SJCRH30 (cell line): Measurements from ENCODE around the gene SH2B3. TPM values are rescaled to one million over a fixed set of nuclear protein-coding genes. Genes with fewer than 3 reads are reported as not detected.

Source experiments
- DNase-seq, 2 experiments: peaks; one replicate each; pipeline ENCODE4 v3.0.0-alpha.2; 2015 to 2020
- H3K27ac ChIP-seq: fragments of 250-450 bp; sonication (Bioruptor Pico); 2 replicates; pipeline ENCODE4 v1.5.1; 2020; ENCODE audit warnings: mild to moderate bottlenecking, moderate library complexity
- H3K27me3 ChIP-seq: fragments of 250-450 bp; sonication (Bioruptor Pico); 2 replicates; pipeline ENCODE4 v1.5.1; 2020; ENCODE audit warnings: mild to moderate bottlenecking, moderate library complexity
- H3K36me3 ChIP-seq: fragments of 250-450 bp; sonication (Bioruptor Pico); 2 replicates; pipeline ENCODE4 v1.5.1; 2020; ENCODE audit warnings: mild to moderate bottlenecking, moderate library complexity
- H3K4me1 ChIP-seq: fragments of 250-450 bp; sonication (Bioruptor Pico); 2 replicates; pipeline ENCODE4 v1.5.1; 2020; ENCODE audit warnings: mild to moderate bottlenecking, moderate library complexity
- H3K4me3 ChIP-seq: fragments of 250-450 bp; sonication (Bioruptor Pico); 2 replicates; pipeline ENCODE4 v1.5.1; 2020; ENCODE audit warnings: mild to moderate bottlenecking, moderate library complexity
- H3K9me3 ChIP-seq: fragments of 250-450 bp; sonication (Bioruptor Pico); replicated peaks from 2 replicates; pipeline ENCODE4 v1.5.1; 2020; ENCODE audit warnings: mild to moderate bottlenecking, moderate library complexity
- total RNA-seq: library from RNA; depleted of rRNA; stranded (reverse); fragments of >200 nt; shearing (Covaris generic); gene quantifications from 2 replicates; pipeline ENCODE4 v1.2.3, GENCODE V29; 2014

Gene SH2B3
- total RNA-seq, 1 experiment from 2014 or later, result 13.2 TPM

GRCh38 chr12:111437816-111438454 is 32.2 kb downstream of the SH2B3 start:
- Histone ChIP-seq H3K27ac (no peak overlapping the region), H3K4me3 (no peak overlapping the region), H3K36me3 (no peaks in the 10 kb centered on the region; the same call in 1 of the 2 replicates), H3K27me3 (no peaks in the 10 kb centered on the region), H3K9me3 (no peaks in the 10 kb centered on the region), H3K4me1 (peaks cover 18% of the 10 kb centered on the region)
- no peak for DNase-seq

GRCh38 chr12:111438481-111438880 is 32.8 kb downstream of the SH2B3 start:
- peaks cover 18% of the 10 kb centered on the region for H3K4me1 ChIP-seq
- no peaks in the 10 kb centered on the region for H3K9me3 ChIP-seq
- H3K27me3 ChIP-seq, result no peaks in the 10 kb centered on the region
- H3K4me3 ChIP-seq, result no peak overlapping the region
- no peaks in the 10 kb centered on the region; the same call in 1 of the 2 replicates for H3K36me3 ChIP-seq
- DNase-seq, result peak in 1 of 2 experiments; percentile 41
- no peak overlapping the region for H3K27ac ChIP-seq

- Histone ChIP-seq H3K4me1 (peaks cover 21% of the 10 kb centered on the region), H3K36me3 (no peaks in the 10 kb centered on the region), H3K27me3 (no peaks in the 10 kb centered on the region), H3K4me3 (no peak overlapping the region), H3K27ac (no peak overlapping the region), H3K9me3 (no peaks in the 10 kb centered on the region)
- no peak for DNase-seq
Observed at GRCh38 chr12:111439657-111440151, 34.0 kb downstream of the SH2B3 start.

DNA sequence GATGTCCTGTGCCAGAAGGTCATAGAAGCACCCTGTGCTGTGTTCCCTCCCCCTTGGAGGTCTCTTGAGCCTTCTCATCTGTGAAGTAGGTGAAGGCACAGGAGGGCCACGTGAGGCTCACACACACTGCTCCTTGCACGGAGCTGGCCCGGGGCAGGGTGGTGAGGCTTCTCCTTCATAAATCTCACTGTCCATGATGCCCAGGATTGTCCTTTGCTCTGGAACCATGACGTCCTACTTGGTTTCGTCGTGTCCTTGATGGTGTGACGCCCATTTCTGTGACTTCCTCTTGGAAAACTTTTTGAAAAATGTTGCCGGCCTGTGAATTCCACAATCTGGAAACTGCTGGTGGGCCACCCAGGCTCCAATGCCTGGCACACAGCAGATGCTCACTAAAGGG is 34.4 kb downstream of the SH2B3 start:
- Histone ChIP-seq H3K9me3 (no peaks in the 10 kb centered on the region), H3K4me3 (no peak overlapping the region), H3K27me3 (no peaks in the 10 kb centered on the region), H3K36me3 (no peaks in the 10 kb centered on the region), H3K4me1 (peaks cover 19% of the 10 kb centered on the region), H3K27ac (no peak overlapping the region)
- DNase-seq, result no peak

- Histone ChIP-seq H3K4me1 (peaks cover 19% of the 10 kb centered on the region), H3K9me3 (no peaks in the 10 kb centered on the region), H3K27ac (no peak overlapping the region), H3K4me3 (no peak overlapping the region), H3K27me3 (no peaks in the 10 kb centered on the region), H3K36me3 (no peaks in the 10 kb centered on the region)
- DNase-seq, result no peak
Observed at GRCh38 chr12:111440631-111441030, 34.9 kb downstream of the SH2B3 start.

DNA sequence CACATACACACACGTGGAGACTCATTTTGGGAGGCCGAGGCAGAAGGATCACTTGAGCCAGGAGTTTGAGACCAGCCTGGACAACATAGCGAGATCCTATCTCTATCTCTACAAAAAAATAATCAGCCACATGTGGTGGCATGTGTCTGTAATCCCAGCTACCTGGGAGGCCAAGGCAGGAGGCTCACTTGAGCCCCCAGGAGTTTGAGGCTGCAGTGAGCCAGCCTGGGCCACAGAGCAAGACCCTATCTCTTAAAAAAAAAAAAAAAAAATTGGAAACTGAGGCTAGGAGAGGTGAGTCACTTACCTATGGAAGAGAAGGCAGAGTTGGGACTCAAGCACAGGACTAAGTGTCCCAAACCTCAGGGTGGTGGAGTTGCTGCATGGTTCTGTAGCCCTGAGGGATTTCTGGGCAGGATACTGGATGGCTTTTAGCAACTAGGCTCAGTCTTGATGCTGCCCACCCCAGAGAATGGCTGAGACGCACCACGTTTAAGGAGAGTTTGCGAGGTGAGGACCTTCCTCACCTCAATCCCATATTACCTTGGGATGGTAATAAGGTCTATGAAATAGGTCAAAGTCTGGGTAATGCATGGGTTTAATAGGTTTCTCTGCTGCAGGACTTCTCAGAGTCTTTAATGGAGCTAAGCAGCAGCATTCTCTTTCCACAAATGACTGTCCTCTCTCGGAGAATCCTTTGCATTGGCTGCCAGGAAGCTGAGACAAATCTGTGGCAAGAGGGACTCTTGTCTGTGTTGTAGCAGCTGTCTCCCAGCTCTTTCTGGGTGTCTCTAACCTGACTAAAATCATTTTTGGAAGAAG is 35.6 kb downstream of the SH2B3 start:
- H3K27ac ChIP-seq, result no peak overlapping the region

DNA sequence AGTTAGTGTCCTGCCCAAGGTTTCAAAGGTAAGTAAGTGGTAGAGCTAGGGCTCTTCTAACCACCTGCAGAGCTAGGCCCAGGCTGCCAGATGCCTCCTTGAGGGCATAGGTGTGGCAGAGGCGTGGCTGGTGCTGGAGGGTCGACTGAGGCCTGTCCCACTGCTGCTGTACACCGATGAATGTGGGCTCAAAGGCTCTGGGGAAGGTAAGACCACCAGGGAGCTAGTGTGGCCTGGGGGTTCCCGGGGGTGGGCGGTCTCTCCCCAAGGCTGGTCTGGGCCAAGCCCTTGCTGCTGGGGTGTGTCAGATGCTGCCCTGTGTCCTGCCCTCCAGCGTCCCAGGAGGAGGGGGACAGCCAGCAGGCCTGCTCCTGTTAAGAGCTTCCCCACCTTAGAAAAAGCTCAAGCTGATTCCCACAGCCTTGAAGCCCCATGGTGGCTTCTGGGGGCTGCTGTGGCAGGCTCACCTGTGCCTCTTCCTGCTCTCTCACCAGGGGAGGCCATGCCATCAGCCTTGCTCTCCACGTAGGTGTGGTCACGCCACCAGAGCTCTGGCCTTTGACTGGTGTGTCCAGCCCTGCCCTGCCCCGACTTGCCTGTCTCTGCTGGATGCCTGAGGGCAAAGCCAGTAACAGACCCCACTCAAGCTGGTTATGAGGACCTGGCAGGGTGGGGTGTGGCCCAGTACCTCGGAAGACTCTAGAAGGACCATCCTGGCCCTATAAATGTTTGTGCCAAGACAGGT is 36.8 kb downstream of the SH2B3 start:
- H3K27me3 ChIP-seq, result no peaks in the 10 kb centered on the region
- no peaks in the 10 kb centered on the region for H3K9me3 ChIP-seq
- no peak overlapping the region for H3K27ac ChIP-seq
- no peaks in the 10 kb centered on the region for H3K36me3 ChIP-seq
- no peak overlapping the region for H3K4me3 ChIP-seq
- peaks cover 25% of the 10 kb centered on the region for H3K4me1 ChIP-seq
- DNase-seq, result no peak

More for the DNA sequence above, 35.6 kb downstream of the SH2B3 start:
- no peak for DNase-seq
- no peaks in the 10 kb centered on the region for H3K9me3 ChIP-seq
- no peaks in the 10 kb centered on the region for H3K36me3 ChIP-seq
- no peak overlapping the region for H3K4me3 ChIP-seq
- H3K4me1 ChIP-seq, result peaks cover 19% of the 10 kb centered on the region
- no peaks in the 10 kb centered on the region for H3K27me3 ChIP-seq

DNA sequence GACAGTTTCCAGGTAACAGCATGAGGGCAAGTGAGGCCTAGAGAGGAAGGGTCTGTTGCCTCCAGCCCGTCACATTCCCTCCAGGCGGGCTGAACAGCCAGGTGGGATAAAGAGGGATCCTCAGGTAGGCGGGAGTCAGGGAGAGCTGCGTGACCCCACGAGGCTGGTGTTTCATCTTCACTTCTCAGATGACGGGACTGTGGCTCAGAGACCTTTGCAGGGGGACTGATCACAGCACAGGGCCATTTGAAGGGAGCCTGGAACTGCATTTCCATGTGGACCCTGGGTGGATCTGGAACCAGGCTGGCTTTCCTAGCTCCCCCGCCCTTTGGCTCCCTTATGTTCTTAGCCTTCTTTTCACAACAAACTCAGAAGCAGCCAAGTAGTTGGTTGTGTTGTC is 37.4 kb downstream of the SH2B3 start:
- Histone ChIP-seq H3K9me3 (no peaks in the 10 kb centered on the region), H3K4me3 (no peak overlapping the region), H3K27me3 (no peaks in the 10 kb centered on the region), H3K27ac (no peak overlapping the region), H3K4me1 (peaks cover 25% of the 10 kb centered on the region), H3K36me3 (no peaks in the 10 kb centered on the region)
- no peak for DNase-seq

GRCh38 chr12:111443586-111443985 is 37.9 kb downstream of the SH2B3 start:
- no peak for DNase-seq
- Histone ChIP-seq H3K4me1 (peaks cover 25% of the 10 kb centered on the region), H3K36me3 (no peaks in the 10 kb centered on the region), H3K4me3 (no peak overlapping the region), H3K27me3 (no peaks in the 10 kb centered on the region), H3K9me3 (no peaks in the 10 kb centered on the region), H3K27ac (no peak overlapping the region)

GRCh38 chr12:111444314-111444924 is 38.7 kb downstream of the SH2B3 start:
- H3K9me3 ChIP-seq, result no peaks in the 10 kb centered on the region
- peaks cover 4% of the 10 kb centered on the region for H3K36me3 ChIP-seq
- H3K27me3 ChIP-seq, result no peaks in the 10 kb centered on the region
- DNase-seq, result peak; percentile 78 to 79
- H3K27ac ChIP-seq, result peak overlapping the region; percentile 85
- H3K4me3 ChIP-seq, result no peak overlapping the region
- peaks cover 25% of the 10 kb centered on the region for H3K4me1 ChIP-seq

DNA sequence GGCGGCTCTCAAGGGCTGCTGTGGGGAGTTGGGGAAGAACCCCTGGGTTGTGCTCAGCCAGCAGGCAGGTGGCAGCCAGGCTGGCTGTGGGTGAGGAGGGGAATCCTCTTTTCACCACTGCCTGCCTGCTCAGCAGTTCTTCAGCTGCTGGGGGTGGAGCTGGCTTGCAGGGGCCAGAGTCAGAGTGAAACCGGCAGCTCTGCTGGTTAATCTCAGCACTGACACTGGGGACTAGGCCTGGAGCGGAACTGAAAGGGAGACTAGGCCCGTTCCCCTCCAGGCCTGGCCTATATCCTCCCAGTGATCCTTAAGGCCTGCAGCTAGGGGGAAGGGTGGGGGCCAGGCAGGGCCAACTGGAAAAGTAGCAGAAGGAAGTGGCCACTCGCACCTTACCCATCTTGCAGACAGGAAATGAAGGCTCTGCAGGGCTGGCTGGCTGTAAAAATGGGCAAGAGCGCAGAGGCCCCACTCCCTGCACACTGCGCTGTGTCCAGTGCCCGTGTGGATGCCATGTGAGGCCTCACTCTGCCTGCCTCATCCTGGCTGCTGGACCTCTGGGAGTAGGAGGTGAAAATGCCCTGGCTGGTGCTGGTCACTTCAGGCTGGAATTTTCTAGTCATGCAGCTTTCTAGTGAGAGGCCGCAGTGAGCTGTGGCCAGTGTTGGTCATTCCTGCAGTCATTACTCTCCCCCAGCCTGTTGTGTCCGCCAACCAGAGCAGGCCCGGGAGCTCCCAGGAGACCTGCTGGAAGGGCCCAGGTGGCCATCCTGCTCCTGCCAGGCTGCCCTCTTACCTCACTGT is 39.4 kb downstream of the SH2B3 start:
- H3K27ac ChIP-seq, result peak overlapping the region; percentile 85
- H3K4me3 ChIP-seq, result no peak overlapping the region
- no peaks in the 10 kb centered on the region for H3K9me3 ChIP-seq
- H3K4me1 ChIP-seq, result peaks cover 25% of the 10 kb centered on the region
- peak; percentile 79 for DNase-seq
- H3K36me3 ChIP-seq, result peaks cover 11% of the 10 kb centered on the region
- no peaks in the 10 kb centered on the region for H3K27me3 ChIP-seq

- peaks cover 18% of the 10 kb centered on the region for H3K36me3 ChIP-seq
- H3K27me3 ChIP-seq, result no peaks in the 10 kb centered on the region
- H3K4me1 ChIP-seq, result peaks cover 25% of the 10 kb centered on the region
- peak overlapping the region; percentile 85 for H3K27ac ChIP-seq
- H3K4me3 ChIP-seq, result no peak overlapping the region
- DNase-seq, result peak; percentile 66 to 72
- H3K9me3 ChIP-seq, result no peaks in the 10 kb centered on the region
Observed at GRCh38 chr12:111445726-111446581, 40.2 kb downstream of the SH2B3 start.
